K562 (cell line): ENCODE data around the gene SLCO3A1. TPM values are rescaled to one million over a fixed set of nuclear protein-coding genes. Genes with fewer than 3 reads are reported as not detected.

Source experiments
- CHAMP1 ChIP-seq: fragments of 450-650 bp; IDR thresholded peaks from 2 replicates; pipeline ENCODE4 v1.6.1; 2016; ENCODE audit warnings: mild to moderate bottlenecking
- ERF ChIP-seq: fragments of 450-650 bp; formaldehyde crosslinking; IDR thresholded peaks from 2 replicates; pipeline ENCODE4 v1.4.0; 2020; ENCODE audit warnings: mild to moderate bottlenecking, mixed read lengths
- IRF2 ChIP-seq: sonication (generic); formaldehyde crosslinking; IDR thresholded peaks from 2 replicates; pipeline ENCODE4 v1.8.1; 2022; ENCODE audit warnings: mild to moderate bottlenecking, missing genetic modification reagents
- MGA ChIP-seq: fragments of 450-650 bp; IDR thresholded peaks from 2 replicates; pipeline ENCODE4 v1.6.1; 2016; ENCODE audit warnings: mild to moderate bottlenecking, moderate library complexity
- NR2F6 ChIP-seq: fragments of 450-650 bp; formaldehyde crosslinking; IDR thresholded peaks from 2 replicates; pipeline ENCODE4 v1.4.0; 2020; ENCODE audit warnings: mild to moderate bottlenecking
- PHF21A ChIP-seq: fragments of 450-650 bp; IDR thresholded peaks from 2 replicates; pipeline ENCODE4 v1.6.1; 2017; ENCODE audit warnings: low read depth, borderline replicate concordance
- ZBTB1 ChIP-seq: sonication (generic); formaldehyde crosslinking; IDR thresholded peaks from 2 replicates; pipeline ENCODE4 v1.8.1; 2023; ENCODE audit warnings: missing genetic modification reagents, low read depth, mild to moderate bottlenecking, borderline replicate concordance
- polyA plus RNA-seq, 8 experiments: library from polyadenylated mRNA; depleted of rRNA in 4 of 8; stranded (reverse) in 5 of 8; unstranded in 3 of 8; fragments of >200 nt; fragmentation: Nextera tagmentation in 2 of 8; fragmentation: Illumina TruSeq in 1 of 8; extraction: Ambion mirVana in 2 of 8; extraction: Trizol in 1 of 8; gene quantifications; 2 replicates each; pipeline versions ENCODE4 v1.2.1 to v1.2.3, GENCODE V29; 2011 to 2014; ENCODE audit warnings: inconsistent platforms in 1 of 8, missing spikeins in 1 of 8
- total RNA-seq, 7 experiments: library from RNA; depleted of rRNA in 6 of 7; stranded (reverse); fragments of >200 nt in 6 of 7; fragmentation: Illumina TruSeq in 2 of 7; extraction: Trizol in 2 of 7; gene quantifications; 2 replicates each; pipeline versions ENCODE4 v1.2.1 to v1.2.3, GENCODE V29; 2011 to 2021; ENCODE audit warnings: low replicate concordance in 1 of 7
- TF ChIP-seq, protein P1 (sequence below): sonication (generic); formaldehyde crosslinking; IDR thresholded peaks from 2 replicates; pipeline ENCODE4 v1.8.1; 2023; ENCODE audit warnings: mild to moderate bottlenecking, missing genetic modification reagents
- TF ChIP-seq, protein P2 (sequence below): fragments of 450-650 bp; IDR thresholded peaks from 2 replicates; pipeline ENCODE4 v1.6.1; 2017; ENCODE audit warnings: antibody characterized with exemption
- TF ChIP-seq, protein P3 (sequence below): fragments of 450-650 bp; IDR thresholded peaks from 2 replicates; pipeline ENCODE4 v1.6.1; 2016; ENCODE audit warnings: low read depth, mild to moderate bottlenecking, moderate library complexity

Gene SLCO3A1
- total and polyA plus RNA-seq, 9 of the 15 experiments (the other 6 are each of a cell fraction or from before 2014, with no cell fraction given) = 0.01 to 0.84 (median 0.06) TPM; not detected in 3

DNA sequence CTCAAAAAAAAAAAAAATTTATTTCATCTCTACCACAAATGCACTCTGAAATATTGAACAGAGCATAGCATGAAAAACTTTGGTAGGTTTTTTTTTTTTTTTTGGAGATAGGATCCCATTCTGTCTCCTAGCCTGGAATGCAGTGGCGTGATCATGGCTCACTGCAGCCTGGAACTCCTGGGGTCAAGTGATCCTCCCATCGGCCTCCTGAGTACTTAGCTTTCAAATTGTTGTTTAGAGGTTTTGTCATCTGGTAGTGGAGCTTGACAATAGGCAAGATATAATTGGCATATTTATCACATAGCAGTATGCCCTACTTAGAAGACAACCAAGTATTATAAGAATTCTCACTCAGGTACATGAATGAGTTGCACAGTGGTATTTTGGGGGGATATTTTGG is 306.0 kb downstream of the SLCO3A1 start (continued):
- TF ChIP-seq MGA = no peak
- TF ChIP-seq PHF21A = no peak
- TF ChIP-seq, protein P1, sequence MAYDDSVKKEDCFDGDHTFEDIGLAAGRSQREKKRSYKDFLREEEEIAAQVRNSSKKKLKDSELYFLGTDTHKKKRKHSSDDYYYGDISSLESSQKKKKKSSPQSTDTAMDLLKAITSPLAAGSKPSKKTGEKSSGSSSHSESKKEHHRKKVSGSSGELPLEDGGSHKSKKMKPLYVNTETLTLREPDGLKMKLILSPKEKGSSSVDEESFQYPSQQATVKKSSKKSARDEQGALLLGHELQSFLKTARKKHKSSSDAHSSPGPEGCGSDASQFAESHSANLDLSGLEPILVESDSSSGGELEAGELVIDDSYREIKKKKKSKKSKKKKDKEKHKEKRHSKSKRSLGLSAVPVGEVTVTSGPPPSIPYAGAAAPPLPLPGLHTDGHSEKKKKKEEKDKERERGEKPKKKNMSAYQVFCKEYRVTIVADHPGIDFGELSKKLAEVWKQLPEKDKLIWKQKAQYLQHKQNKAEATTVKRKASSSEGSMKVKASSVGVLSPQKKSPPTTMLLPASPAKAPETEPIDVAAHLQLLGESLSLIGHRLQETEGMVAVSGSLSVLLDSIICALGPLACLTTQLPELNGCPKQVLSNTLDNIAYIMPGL = no peak
- TF ChIP-seq, protein P2, sequence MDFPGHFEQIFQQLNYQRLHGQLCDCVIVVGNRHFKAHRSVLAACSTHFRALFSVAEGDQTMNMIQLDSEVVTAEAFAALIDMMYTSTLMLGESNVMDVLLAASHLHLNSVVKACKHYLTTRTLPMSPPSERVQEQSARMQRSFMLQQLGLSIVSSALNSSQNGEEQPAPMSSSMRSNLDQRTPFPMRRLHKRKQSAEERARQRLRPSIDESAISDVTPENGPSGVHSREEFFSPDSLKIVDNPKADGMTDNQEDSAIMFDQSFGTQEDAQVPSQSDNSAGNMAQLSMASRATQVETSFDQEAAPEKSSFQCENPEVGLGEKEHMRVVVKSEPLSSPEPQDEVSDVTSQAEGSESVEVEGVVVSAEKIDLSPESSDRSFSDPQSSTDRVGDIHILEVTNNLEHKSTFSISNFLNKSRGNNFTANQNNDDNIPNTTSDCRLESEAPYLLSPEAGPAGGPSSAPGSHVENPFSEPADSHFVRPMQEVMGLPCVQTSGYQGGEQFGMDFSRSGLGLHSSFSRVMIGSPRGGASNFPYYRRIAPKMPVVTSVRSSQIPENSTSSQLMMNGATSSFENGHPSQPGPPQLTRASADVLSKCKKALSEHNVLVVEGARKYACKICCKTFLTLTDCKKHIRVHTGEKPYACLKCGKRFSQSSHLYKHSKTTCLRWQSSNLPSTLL = no peak
- TF ChIP-seq NR2F6 (CRISPR knock-in tag) = no peak
- no peak for TF ChIP-seq ERF
- no peak for TF ChIP-seq CHAMP1
- no peak for TF ChIP-seq ZBTB1 (CRISPR knock-in tag)
- no peak for TF ChIP-seq IRF2 (CRISPR knock-in tag)
- TF ChIP-seq, protein P3, sequence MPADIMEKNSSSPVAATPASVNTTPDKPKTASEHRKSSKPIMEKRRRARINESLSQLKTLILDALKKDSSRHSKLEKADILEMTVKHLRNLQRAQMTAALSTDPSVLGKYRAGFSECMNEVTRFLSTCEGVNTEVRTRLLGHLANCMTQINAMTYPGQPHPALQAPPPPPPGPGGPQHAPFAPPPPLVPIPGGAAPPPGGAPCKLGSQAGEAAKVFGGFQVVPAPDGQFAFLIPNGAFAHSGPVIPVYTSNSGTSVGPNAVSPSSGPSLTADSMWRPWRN = no peak
